BJ (cell line): Measurements from ENCODE around the gene PADI3. TPM values are rescaled to one million over a fixed set of nuclear protein-coding genes. Genes with fewer than 3 reads are reported as not detected.

Experiments used
- CTCF ChIA-PET: fragments of 350-600 bp; formaldehyde crosslinking; extraction: SDS; loops from one replicate; lab custom pipeline; 2021; ENCODE audit warnings: antibody characterized with exemption, inconsistent platforms; lab: Yijun Ruan, JAX
- POLR2A ChIA-PET: fragments of 300-600 bp; sonication (Branson Sonifier 250); formaldehyde crosslinking; extraction: SDS; loops from one replicate; lab custom pipeline; 2021; ENCODE audit warnings: antibody characterized with exemption; lab: Charles Lee
- DNase-seq: peaks from one replicate; pipeline ENCODE4 v3.0.0-alpha.2; 2011; ENCODE audit warnings: low read depth
- H3K27me3 ChIP-seq: 2 replicates; pipeline ENCODE4 v1.6.0; 2011; ENCODE audit warnings: low read length; ENCODE audit not compliant: control insufficient read depth, insufficient read depth
- H3K36me3 ChIP-seq: 2 replicates; pipeline ENCODE4 v1.5.1; 2011; ENCODE audit warnings: low read length; ENCODE audit not compliant: control insufficient read depth, insufficient read depth
- H3K4me3 ChIP-seq: 2 replicates; pipeline ENCODE4 v1.5.1; 2011; ENCODE audit warnings: low read depth, mild to moderate bottlenecking, control low read depth, low read length
- CTCF ChIP-seq: IDR thresholded peaks from 2 replicates; pipeline ENCODE4 v1.5.1; 2011; ENCODE audit warnings: low read depth, mild to moderate bottlenecking, control low read depth, inconsistent platforms, low read length, moderate library complexity; ENCODE audit not compliant: insufficient read depth
- polyA plus RNA-seq: library from polyadenylated mRNA; depleted of rRNA; stranded (reverse); fragments of >200 nt; gene quantifications from 2 replicates; pipeline ENCODE4 v1.2.3, GENCODE V29; 2011

The PADI3 gene
- polyA plus RNA-seq, 1 experiment = not detected

- POLR2A ChIA-PET = no interaction called here
- CTCF ChIA-PET = interaction anchor here (1.7 to 2.5 kb wide), 2 partner anchors 10 to 23 kb away, joined by 3 to 10 read pairs; no protein-coding TSS in a partner anchor
- H3K27me3 ChIP-seq = no peaks in the 10 kb centered on the region
These were observed 35.1 kb upstream of the PADI3 start for GRCh38 chr1:17213782-17214148.

GRCh38 chr1:17214876-17215544 is 33.9 kb upstream of the PADI3 start:
- CTCF ChIA-PET = interaction anchor here (1.0 to 1.7 kb wide), 3 partner anchors 9 to 22 kb away, joined by 3 to 4 read pairs (median 3); no protein-coding TSS in a partner anchor
- POLR2A ChIA-PET = no interaction called here
- TF ChIP-seq CTCF = no peak
- Histone ChIP-seq H3K4me3 (no peak overlapping the region), H3K27me3 (no peaks in the 10 kb centered on the region), H3K36me3 (no peaks in the 10 kb centered on the region)
- no peak for DNase-seq

More at GRCh38 chr1:17213782-17214148, 35.1 kb upstream of the PADI3 start:
- Histone ChIP-seq H3K4me3 (no peak overlapping the region), H3K36me3 (no peaks in the 10 kb centered on the region)
- TF ChIP-seq CTCF = no peak
- no peak for DNase-seq

GRCh38 chr1:17215545-17215890 is 33.4 kb upstream of the PADI3 start:
- no peak for TF ChIP-seq CTCF
- POLR2A ChIA-PET = no interaction called here
- no peak overlapping the region for H3K4me3 ChIP-seq
- no peak for DNase-seq
- H3K36me3 ChIP-seq = no peaks in the 10 kb centered on the region
- H3K27me3 ChIP-seq = no peaks in the 10 kb centered on the region
- CTCF ChIA-PET = interaction anchor here (1.2 kb wide), 1 partner anchor 10 kb away, joined by 3 read pairs; no protein-coding TSS in a partner anchor

- TF ChIP-seq CTCF = no peak
- Histone ChIP-seq H3K36me3 (no peaks in the 10 kb centered on the region), H3K4me3 (no peak overlapping the region), H3K27me3 (no peaks in the 10 kb centered on the region)
- no peak for DNase-seq
- ChIA-PET POLR2A (no interaction called here), CTCF (interaction anchor here (0.5 to 1.2 kb wide), 3 partner anchors 11 to 559 kb away, joined by 3 read pairs; no protein-coding TSS in a partner anchor)
These were observed 32.8 kb upstream of the PADI3 start for GRCh38 chr1:17216078-17216477.

GRCh38 chr1:17217607-17218006 is 31.3 kb upstream of the PADI3 start:
- POLR2A ChIA-PET = no interaction called here
- Histone ChIP-seq H3K36me3 (no peaks in the 10 kb centered on the region), H3K4me3 (no peak overlapping the region), H3K27me3 (peaks cover 3% of the 10 kb centered on the region; the same call in 1 of the 2 replicates)
- DNase-seq = no peak
- CTCF ChIA-PET = no interaction called here
- TF ChIP-seq CTCF = no peak
